Measurements from ENCODE around the gene CDK5RAP2.
"Not testable (repeated sequence)": the region's sequence is repeated elsewhere in the genome, so short reads cannot be mapped to it uniquely, and the experiment has no call there.

Gene CDK5RAP2

DNA sequence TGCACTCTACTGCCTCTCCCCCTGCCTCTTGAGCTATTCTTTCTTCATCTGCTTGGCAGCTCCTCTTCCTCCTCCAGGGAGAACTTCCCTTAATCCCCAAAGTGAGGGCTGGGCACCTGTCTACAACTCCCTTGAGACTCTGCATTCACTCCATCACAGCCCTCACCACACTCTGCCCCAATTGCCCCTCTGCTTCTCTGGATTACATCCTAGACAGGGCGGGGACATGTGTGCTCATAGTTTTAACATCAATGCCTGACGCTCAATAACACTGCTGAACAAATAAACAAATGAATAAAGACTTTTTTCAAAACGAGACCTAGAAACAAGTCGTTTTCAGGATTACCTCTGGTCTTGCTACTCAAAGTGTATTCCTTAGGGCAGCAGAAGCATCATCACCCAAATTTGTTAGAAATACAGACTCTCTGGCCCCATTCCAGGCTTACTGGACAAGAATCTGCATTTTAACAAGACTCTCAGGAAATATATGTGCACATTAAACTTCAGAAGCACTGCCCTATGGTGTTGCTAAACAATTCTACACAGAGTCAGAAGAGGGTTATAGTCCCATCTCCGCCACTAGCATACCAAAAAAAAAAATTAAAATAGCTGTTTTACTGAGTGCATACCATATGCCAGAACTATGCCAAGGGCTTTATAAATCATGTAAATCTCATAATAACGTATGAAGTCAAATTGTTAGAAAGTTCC, 115.6 kb downstream of the CDK5RAP2 start:
- DNase-seq (ENCODE audit: low spot score) = no peak

DNA sequence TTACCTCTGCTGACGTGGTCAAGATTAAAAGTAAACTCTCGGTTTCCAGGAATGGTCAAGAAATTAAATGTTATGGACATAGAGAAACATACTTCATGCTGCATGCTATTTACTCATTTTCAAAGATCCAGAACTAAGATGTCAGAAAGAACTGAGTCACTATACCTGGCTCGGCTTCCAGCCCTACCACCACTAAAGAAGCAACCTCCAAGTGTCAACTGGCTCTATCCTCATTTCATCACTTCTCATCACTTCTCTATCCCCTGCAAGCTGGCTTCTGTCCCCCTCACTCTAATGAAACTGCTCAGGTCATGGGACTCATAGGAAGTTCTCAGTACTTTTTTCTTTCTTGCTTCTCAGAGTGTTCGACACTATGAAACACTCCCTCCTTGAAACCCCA, 116.2 kb downstream of the CDK5RAP2 start:
- DNase-seq (ENCODE audit: low spot score) = no peak

DNA sequence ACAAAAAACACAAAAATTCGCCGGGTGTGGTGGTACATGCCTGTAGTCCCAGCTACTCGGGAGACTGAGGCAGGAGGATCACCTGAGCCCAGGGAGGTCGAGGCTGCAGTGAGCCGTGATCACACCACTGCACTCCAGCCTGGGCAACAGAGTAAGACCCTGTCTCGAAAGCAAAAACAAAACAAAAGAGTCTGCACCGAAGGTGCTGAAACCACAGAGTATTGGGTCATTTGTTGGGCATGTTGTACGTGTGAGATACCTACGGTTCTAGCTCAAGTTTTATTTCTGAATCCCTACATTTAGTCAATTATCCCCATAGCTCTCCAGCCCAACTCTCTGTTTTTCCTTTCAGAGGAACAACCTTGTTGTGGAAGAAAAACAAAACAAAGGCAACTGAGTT, 118.3 kb downstream of the CDK5RAP2 start:
- DNase-seq (ENCODE audit: low spot score) = not testable (repeated sequence)

DNA sequence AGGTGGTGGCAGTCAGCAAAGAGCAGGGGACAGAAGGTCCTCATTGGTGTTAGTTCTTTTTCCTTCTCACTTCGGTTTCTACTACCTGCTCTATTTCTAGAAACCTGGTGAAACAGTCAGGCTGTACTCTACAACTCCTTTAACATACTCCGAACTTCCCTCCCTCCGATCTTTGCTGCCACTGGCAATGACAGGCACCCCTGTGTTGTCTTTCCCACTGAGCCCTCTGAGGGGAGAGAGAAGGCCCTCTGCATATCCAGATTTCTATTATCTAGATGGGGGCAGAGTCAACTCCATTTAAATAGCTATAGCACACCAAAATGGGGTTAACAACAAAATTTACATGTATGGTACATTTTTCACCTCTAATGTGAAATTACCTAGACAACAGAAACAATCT, 123.7 kb downstream of the CDK5RAP2 start:
- DNase-seq (ENCODE audit: low spot score) = no peak

DNA sequence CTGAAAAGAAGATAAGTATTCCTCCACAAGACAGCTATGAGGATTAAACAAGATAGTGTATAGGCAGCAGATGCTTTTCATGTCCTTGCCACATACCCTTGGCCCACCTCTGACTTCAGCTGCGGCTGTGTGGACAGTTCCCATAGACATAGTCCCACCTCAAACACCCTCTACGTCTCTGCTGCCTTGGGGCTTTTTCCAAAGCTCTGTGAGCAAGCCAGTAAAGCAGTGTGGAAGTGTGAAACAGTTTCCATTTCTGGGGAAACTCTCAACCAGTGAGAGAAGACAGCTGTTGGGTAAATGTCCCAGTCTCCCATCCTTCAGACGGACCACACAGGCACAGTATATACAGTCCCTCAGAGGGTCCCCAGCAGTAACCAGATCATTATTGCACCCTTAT, 125.5 kb downstream of the CDK5RAP2 start:
- DNase-seq (ENCODE audit: low spot score) = no peak

DNA sequence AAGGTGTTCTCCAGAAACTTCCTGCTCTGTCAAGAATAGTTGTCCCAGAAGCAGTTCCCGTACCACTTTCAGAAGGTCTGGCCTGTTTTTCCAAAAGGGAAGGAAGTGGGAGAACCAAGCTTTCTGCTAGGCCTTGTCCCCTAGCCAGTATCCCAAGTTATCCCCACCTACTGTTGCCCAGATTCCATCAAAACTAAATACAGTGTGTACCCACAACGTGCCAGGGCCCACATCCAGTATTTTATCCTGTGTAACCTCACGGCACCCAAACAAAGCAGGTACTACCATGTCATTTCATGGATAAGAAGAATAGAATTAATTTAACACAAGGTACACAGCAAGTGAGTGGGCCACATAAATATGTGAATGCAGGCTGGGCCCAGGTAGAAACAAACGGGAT, 126.2 kb downstream of the CDK5RAP2 start:
- DNase-seq (ENCODE audit: low spot score) = no peak

DNA sequence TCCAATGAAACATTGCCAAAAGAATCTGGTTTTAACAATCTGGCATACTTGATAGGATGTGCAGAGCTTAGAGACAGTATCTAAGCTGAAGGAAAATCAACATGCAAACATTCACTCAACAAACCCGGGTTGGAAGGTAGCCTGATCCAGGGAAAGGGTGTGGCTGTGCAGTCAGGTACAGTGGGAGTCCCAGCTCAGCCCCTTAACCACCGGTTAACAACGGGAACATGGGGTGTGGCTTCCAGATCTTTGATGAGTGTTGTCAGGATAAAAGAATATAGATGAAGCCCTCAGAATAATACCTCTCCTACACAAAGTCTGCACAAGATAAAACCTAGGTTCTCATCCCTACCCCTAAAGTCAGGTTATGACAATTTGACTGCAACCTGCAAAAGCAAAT, 127.3 kb downstream of the CDK5RAP2 start:
- DNase-seq (ENCODE audit: low spot score) = no peak

DNA sequence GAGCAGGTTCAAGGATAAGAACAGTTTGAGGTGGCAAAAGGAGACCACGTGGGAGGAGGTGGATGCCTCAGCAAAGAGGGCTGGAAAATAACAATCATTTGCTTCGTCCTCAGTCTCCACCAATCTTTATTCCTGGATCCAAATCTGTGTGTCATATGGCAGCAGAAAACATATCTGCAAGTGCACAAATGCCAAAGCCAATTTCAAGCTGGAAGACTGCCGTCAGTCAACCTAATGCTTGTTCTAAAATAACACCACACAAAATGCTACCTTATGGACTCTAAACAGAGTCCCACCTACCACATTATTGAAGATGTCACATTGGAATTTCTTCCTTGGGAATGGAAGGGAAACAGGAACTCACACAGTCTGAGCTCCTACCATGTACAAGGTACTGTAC, 129.1 kb downstream of the CDK5RAP2 start:
- DNase-seq (ENCODE audit: low spot score) = no peak

DNA sequence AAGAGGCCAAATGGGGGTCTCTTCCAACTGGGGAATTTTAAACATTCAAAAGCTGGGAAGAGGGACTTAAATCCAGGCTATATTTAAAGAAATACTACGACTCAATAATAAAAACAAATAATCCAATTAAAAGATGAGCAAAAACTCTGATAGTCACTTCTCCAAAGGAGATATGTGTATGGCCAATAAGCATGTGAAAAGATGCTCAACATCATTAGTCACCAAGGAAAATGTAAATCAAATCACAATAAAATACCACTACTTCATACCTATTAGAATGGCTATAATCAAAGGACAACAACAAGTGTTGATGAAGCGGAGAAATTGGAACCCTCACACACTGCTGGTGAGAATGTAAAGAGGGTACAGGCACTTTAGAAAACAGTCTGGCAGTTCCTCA, 130.4 kb downstream of the CDK5RAP2 start:
- no peak for DNase-seq (ENCODE audit: low spot score)

DNA sequence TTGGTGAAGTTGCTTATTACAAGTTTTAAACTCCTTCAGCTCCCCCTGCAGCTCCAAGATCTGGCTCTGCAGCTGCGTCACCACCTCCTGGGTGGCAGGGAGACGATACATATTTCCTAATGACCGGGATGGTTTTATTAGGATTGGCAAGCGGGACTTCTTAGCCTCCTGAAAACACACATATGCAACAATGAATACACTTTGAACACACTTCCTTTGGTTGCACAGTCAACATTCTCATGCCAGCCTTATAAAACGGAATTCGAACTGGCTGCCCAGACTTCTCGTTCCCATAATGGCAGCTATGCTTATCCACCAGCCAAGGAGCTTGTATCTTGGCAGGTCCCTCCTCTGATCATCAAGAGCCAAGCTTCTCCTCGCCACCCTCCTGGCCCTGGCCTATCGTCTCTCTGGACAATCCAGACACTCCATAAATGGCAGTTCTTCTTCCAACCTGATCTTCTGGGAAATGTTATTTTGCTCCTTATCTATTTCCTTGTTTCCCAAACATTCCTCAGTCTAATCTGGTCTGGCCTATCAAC, 131.9 kb downstream of the CDK5RAP2 start:
- DNase-seq (ENCODE audit: low spot score) = no peak

DNA sequence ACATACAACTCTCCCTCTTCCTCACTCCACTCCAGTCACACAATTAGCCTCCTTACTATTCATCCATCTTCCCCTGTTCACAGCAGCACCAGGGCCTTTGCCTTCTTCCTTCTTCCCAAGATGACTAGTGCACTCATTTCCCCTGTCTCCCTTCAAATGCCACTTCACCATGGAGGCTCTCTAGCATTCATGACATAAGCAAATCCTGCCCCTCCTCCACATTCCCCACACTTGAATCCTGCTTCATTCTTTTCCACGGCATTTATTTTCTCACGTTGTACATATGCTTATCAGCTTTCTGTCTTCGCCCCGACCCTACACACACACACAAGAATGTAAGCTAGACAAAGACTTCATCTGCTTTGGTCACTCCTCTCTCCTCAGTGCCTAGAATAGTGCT, 133.3 kb downstream of the CDK5RAP2 start:
- DNase-seq (ENCODE audit: low spot score) = no peak

DNA sequence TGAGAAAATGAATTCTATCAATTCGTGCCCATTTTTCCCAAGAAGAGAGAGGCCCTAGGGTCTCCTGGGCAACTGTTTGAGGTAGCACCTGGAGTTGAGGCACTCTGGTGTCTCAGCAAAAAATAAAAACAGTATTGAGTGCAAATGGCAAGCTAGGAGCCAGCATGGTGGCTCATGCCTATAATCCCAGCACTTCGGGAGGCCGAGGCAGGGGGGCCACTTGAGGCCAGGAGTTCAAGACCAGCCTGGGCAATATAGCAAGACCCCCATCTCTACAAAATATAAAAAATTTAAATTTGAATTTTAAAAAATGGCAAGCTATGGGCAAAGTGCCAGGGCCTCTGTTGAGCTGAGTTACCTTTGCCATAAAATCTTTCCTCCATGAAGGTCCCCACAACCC, 136.0 kb downstream of the CDK5RAP2 start:
- no peak for DNase-seq (ENCODE audit: low spot score)

DNA sequence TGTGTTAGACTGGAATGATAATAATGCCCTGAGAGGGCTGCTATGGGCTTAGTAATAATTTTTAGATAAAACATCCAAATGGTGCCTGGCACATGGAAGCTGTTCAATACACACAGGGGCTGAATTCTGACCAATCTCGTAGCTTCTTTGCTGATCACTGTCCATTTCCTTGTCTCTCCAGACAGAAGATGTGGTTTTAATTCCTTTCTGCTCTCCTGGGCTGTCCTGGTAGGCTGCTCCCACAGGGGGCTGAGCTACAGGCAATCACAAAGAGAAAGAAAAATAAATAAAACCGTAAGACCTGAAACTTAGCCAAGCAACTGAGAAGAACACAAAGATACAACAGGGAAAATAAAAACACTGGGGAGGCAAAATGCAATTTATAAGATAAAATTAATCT, 136.5 kb downstream of the CDK5RAP2 start:
- no peak for DNase-seq (ENCODE audit: low spot score)

DNA sequence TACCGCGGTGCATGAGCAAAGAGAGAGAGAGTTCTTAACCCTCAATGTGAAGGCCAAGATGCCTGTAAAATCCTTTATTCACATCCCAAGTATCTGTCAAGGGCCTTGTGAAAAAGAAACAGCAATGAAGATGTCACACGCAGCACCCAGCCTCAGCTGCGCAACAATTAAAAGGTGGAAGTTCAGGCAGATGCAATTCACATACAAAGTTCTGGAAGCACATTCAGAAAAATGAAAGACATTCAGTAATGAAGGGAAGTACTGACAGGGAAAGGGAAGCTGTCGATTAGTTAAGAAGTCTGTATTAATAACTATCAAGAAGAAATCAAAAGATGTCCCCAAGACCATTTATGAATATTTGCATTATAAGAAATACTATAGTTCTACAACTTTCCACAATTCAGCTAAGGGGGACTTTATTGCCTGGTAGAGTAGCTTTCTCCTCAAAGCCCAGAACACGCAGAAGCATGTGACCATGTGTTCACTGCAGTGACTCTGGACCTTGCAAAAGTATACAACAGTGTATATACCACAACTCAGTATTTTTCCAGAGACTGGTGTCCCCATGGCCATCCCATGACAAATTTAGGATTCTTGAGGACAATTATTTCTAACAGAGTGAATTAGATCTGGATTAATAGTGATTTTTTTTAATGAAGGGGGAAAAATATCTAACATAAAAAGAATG, 137.5 kb downstream of the CDK5RAP2 start:
- DNase-seq (ENCODE audit: low spot score) = no peak

DNA sequence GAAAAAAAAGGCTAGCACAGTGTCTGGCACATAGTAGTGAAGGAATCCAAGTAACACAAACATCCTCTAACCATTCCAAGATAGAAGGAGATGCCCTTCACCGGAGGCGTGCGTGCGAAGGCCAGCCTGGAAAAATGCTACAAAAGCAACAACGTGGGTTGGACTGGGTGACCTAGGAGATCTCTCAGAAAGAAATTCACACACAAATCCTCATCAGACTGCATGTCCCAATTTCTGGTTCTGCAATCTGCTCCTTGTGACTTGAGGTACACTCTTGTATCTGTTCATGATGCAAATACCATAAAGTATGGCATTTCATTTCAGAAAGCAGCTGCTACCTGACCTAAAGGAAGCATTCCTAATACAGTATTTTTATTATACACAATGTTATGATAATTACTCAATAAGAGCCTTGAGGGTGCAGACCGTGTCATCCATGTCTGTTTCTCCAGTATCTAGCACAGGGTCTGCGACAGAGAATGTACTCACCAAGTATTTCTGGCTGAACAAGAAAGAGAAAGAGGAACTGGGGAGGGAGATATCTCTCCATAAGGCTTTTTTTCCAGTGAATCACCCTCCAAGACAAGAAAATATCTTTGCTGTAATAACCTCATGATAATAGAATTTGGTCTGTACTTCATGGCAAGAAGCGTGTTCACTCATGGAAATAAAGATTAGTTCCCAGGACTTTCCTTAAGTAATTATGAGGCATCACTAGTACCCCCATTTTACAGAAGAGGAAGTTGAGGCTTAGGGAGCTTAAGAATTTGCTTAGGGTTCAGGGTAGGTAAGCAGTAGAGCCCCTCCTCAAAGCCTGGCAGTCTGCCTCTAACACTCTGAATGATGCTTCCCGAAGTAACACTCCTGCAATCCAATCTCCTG, 138.3 kb downstream of the CDK5RAP2 start:
- DNase-seq (ENCODE audit: low spot score) = no peak

DNA sequence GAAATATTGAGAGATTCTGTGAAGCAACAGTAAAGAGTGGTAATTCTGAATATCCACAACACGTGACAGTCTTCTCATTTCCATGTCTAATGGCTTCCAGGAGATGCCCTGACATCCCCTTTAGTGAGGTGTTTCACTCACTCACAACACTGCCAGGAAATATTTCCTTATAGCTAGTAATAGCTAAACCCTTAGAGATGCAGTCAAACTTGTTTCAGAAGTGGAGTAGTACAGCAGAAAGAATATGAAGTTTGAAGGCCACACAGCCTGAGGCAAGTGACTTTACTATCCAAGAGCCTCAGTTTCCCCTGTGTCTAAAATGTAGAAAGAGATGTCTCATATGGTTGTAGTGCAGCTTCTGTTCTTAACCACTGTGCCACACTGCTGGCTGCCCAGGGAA, 139.2 kb downstream of the CDK5RAP2 start:
- no peak for DNase-seq (ENCODE audit: low spot score)

DNA sequence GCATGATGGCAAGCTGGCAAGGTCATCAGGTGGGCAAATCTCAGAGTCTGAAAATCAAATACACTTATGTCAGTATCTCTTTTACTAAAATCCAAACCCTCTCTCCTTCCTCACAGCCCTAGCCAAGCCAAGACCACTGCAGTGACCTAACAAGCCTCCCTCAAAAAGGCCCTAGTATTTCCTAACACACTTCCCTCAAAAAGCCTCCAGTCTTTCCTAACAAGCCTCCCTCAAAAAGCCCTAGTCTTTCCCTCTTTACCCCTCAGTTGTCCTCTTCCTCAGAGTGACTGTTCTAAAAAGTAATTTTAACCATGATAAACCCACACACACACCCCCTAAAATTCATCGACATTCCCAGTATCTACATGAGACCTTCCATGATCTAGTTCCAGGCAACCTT, 140.0 kb downstream of the CDK5RAP2 start:
- no peak for DNase-seq (ENCODE audit: low spot score)

DNA sequence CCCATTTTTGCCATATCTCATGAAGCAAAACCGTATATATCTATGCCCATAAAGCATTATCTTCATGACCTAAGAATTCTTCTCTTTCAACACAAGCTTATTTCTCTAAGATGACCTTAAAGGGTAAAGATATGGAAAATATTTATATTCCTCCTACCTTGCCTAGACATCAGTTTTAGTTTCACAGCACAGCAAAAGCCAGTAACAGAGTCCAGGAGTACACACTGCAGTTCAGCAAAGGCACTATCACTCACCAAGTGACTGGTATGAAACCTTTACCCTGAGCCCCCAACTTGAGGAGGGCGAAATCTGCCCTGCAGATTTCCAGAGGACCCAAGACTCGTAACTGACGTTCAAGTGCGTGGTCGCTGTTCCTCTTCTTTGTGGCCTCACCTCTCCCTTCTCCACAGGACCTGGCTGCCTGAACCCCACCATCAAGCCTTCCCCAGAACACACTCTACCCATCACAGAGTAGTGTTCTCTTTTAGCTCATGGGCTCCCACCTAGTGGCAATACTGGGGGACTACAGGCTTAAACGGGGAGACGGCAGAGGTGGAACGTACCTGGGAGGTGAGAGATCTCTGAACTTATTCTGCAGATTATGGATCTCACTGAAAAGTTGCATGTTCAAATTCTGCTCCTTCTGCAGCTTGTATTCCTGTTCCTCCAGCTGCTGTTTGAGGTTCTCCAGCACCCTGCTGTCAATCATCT, 141.0 kb downstream of the CDK5RAP2 start:
- no peak for DNase-seq (ENCODE audit: low spot score)

DNA sequence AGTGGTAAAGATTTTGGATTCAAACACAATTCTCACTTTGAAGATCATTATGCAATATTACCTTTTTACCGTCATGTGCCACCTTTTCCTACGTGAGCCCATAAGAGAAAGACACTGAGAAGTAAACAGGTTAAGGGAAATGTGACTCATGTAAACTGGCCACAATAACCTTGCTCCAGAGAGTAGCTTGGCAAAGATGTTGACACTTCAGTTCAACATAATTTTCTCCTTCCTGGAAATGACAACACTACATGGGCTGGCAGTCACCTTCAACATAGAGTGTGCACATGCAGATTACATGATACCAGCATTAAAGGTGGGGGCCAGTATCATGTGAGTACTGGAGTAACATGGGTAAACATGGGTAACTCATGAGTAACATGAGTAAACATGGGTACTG, 141.9 kb downstream of the CDK5RAP2 start:
- DNase-seq (ENCODE audit: low spot score) = no peak

DNA sequence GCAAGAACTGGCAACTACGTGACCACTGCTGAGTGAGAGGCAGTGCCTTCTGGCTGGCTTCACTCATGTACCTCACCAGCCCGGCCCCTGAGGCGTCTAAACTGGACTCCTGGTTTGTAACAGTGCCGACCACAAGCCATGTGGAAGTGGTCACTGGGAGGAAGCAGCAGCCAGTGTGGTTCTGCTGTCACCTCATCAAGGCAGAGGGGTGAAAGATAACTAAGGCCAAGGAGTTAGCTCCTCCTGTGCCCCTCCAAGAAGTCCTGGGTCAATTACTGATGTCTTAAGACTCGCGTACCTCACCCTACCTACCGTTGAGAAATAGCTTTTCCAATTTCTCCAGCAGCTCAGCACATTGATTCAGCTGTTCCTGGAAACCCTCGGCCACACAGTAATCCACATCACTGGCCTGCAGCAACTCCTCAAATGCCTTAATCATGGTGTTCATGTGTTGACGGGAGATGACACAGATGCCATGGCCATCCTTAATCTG, 142.9 kb downstream of the CDK5RAP2 start:
- DNase-seq (ENCODE audit: low spot score) = no peak

DNA sequence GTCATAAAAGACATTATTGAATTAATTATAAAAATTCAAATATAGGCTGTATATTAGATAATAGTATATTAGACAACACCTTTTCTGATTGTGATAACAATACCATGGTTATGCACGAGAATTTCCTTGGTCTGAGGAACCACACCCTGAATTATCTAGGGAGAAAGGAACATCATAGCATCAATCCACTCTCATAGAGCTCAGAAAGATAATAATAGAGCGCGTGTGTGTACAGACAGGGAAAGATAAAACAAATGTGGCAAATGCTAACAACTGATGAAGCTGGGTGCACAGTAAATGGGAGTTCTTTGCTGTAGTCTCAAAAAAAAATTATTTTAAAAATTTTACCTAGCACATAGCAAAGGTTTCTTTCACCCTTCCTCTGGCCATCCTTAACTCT, 143.5 kb downstream of the CDK5RAP2 start:
- no peak for DNase-seq (ENCODE audit: low spot score)

DNA sequence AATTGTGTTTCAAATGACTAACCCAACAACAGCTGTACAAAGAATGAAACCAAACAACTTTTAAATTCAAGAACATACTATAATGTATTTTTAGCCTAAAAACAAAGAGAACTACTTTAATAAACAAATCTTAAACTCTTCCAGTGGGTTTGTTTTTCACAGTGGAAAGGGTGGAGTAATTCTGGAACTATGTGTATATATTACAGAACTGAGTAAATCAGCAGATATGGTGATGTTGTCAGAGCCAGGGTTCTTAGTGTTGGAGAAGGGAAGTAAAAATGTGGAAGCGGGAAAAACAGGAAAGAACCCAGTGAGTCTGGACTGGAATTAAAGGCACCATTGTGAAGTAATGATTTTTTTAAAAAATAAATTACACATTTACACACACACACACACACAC, 144.9 kb downstream of the CDK5RAP2 start:
- no peak for DNase-seq (ENCODE audit: low spot score)
